Measurements from ENCODE around the gene POC1B. TPM values are rescaled to one million over a fixed set of nuclear protein-coding genes. Genes with fewer than 3 reads are reported as not detected.

Gene POC1B
- total RNA-seq, 1 experiment from 2014 or later: 17.8 TPM

- TF ChIP-seq AFF4 (CRISPR knock-in tag; IDR thresholded peaks at IDR 0.05; ENCODE audit: borderline replicate concordance): no peak
- TF ChIP-seq ZNF425 (CRISPR knock-in tag; conservative IDR thresholded peaks at IDR 0.05): no peak
- no peak for TF ChIP-seq CBFB (CRISPR knock-in tag; IDR thresholded peaks at IDR 0.05; ENCODE audit: low read depth)
- TF ChIP-seq ETV6 (CRISPR knock-in tag; IDR thresholded peaks at IDR 0.05): no peak
- no peak for TF ChIP-seq MYBL2 (CRISPR knock-in tag; IDR thresholded peaks at IDR 0.05)
- TF ChIP-seq GTF2I (CRISPR knock-in tag; conservative IDR thresholded peaks at IDR 0.05): no peak
- no peak for TF ChIP-seq TEAD4 (CRISPR knock-in tag; IDR thresholded peaks at IDR 0.05)
- no peak for TF ChIP-seq ZNF232 (CRISPR knock-in tag; IDR thresholded peaks at IDR 0.05)
- no peak for TF ChIP-seq ZNF512 (CRISPR knock-in tag; IDR thresholded peaks at IDR 0.05; ENCODE audit: borderline replicate concordance)
- no peak for TF ChIP-seq RELA (CRISPR knock-in tag; IDR thresholded peaks at IDR 0.05; ENCODE audit: borderline replicate concordance)
Measured at GRCh38 chr12:89501793-89502192, 24.1 kb downstream of the POC1B start (continued).

- Mint-ChIP-seq H3K4me3 (no peak overlapping the region), H3K4me1 (peaks cover 6% of the 10 kb centered on the region; the same call in 1 of the 2 replicates), H3K27me3 (ENCODE audit: low read depth) (no peaks in the 10 kb centered on the region), H3K36me3 (peaks cover 18% of the 10 kb centered on the region), H3K27ac (no peak overlapping the region), H3K9me3 (peaks cover 11% of the 10 kb centered on the region)
- no peak for ATAC-seq
- DNase-seq (ENCODE audit: low spot score): no peak
- POLR2A ChIA-PET: no interaction called here
- CTCF ChIA-PET: no interaction called here
- TF ChIP-seq AR (CRISPR knock-in tag; IDR thresholded peaks at IDR 0.05) (no peak), ZNF121 (CRISPR knock-in tag; IDR thresholded peaks at IDR 0.05) (no peak), CTCF (IDR thresholded peaks at IDR 0.05) (no peak), ATF1 (CRISPR knock-in tag; IDR thresholded peaks at IDR 0.05) (no peak), ZNF425 (CRISPR knock-in tag; conservative IDR thresholded peaks at IDR 0.05) (no peak), TCF7 (CRISPR knock-in tag; IDR thresholded peaks at IDR 0.05; ENCODE audit: low read depth) (no peak), RORB (CRISPR knock-in tag; IDR thresholded peaks at IDR 0.05) (no peak), ZBTB43 (CRISPR knock-in tag; IDR thresholded peaks at IDR 0.05) (no peak), NR1H2 (CRISPR knock-in tag; IDR thresholded peaks at IDR 0.05) (no peak), IRF1 (CRISPR knock-in tag; IDR thresholded peaks at IDR 0.05) (no peak), NFE2L1 (CRISPR knock-in tag; IDR thresholded peaks at IDR 0.05) (no peak), SMAD4 (CRISPR knock-in tag; IDR thresholded peaks at IDR 0.05) (no peak)
Measured at GRCh38 chr12:89499857-89500256, 26.0 kb downstream of the POC1B start.

All from WTC11 (cell line).